ENCODE measurements around the gene ZBTB11.
"Not testable (repeated sequence)": the region's sequence is repeated elsewhere in the genome, so short reads cannot be mapped to it uniquely, and the experiment has no call there.

ZBTB11 gene

GRCh38 chr3:101667331-101667730, 9.6 kb downstream of the ZBTB11 start:
- no peak overlapping the region for H3K27ac ChIP-seq (ENCODE audit: low read depth, low read length)
- H3K36me3 ChIP-seq (ENCODE audit: insufficient read depth, low read length): peaks cover 18% of the 10 kb centered on the region
- no peaks in the 10 kb centered on the region for H3K9me3 ChIP-seq (ENCODE audit: low read length)
- no peak overlapping the region for H3K9ac ChIP-seq (ENCODE audit: low read length)
- H3K4me3 ChIP-seq (ENCODE audit: low read depth in 1 of 2, low read length in 2 of 2): no peak overlapping the region
- no peaks in the 10 kb centered on the region for H3K27me3 ChIP-seq (ENCODE audit: control insufficient read depth in 1 of 2, insufficient read depth in 2 of 2, low read length in 2 of 2)
- no peaks in the 10 kb centered on the region for H3K4me1 ChIP-seq (ENCODE audit: insufficient read depth, low read length)

DNA sequence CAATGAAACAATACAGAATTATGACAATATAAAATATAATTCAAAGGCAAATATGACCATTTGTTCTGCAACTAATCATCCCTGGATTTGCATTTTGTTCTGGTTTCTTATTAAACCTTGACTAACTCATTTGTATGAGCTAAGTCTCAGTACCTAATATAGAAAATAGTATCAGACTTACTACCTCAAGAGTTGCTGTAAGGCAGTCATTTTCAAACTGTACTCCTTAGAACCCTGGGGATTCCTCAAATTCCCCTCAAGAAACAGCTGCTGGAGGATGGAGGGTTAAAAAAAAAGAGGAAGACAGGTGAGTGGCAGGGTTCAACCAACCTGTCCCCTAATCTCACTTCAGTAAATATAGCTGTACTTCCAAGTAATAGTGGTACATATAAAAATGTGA, 11.1 kb downstream of the ZBTB11 start:
- Histone ChIP-seq H3K27me3 (ENCODE audit: control insufficient read depth in 1 of 2, insufficient read depth in 2 of 2, low read length in 2 of 2) (no peaks in the 10 kb centered on the region), H3K9me3 (ENCODE audit: low read length) (no peaks in the 10 kb centered on the region), H3K27ac (ENCODE audit: low read depth, low read length) (no peak overlapping the region), H3K36me3 (ENCODE audit: insufficient read depth, low read length) (peaks cover 14% of the 10 kb centered on the region), H3K4me1 (ENCODE audit: insufficient read depth, low read length) (no peaks in the 10 kb centered on the region), H3K9ac (ENCODE audit: low read length) (no peak overlapping the region), H3K4me3 (ENCODE audit: low read depth in 1 of 2, low read length in 2 of 2) (no peak overlapping the region)

- H3K27ac ChIP-seq (ENCODE audit: low read depth, low read length): no peak overlapping the region
- H3K4me3 ChIP-seq (ENCODE audit: low read depth in 1 of 2, low read length in 2 of 2): no peak overlapping the region
- H3K27me3 ChIP-seq (ENCODE audit: control insufficient read depth in 1 of 2, insufficient read depth in 2 of 2, low read length in 2 of 2): no peaks in the 10 kb centered on the region
- H3K9me3 ChIP-seq (ENCODE audit: low read length): no peaks in the 10 kb centered on the region
- no peak overlapping the region for H3K9ac ChIP-seq (ENCODE audit: low read length)
- H3K4me1 ChIP-seq (ENCODE audit: insufficient read depth, low read length): no peaks in the 10 kb centered on the region
- peaks cover 18% of the 10 kb centered on the region for H3K36me3 ChIP-seq (ENCODE audit: insufficient read depth, low read length)
Observed at GRCh38 chr3:101665357-101665756, 11.6 kb downstream of the ZBTB11 start.

GRCh38 chr3:101660714-101661113, 16.2 kb downstream of the ZBTB11 start:
- no peak overlapping the region for H3K27ac ChIP-seq (ENCODE audit: low read depth, low read length)
- no peaks in the 10 kb centered on the region for H3K27me3 ChIP-seq (ENCODE audit: control insufficient read depth in 1 of 2, insufficient read depth in 2 of 2, low read length in 2 of 2)
- H3K9me3 ChIP-seq (ENCODE audit: low read length): no peaks in the 10 kb centered on the region
- H3K36me3 ChIP-seq (ENCODE audit: insufficient read depth, low read length): peaks cover 49% of the 10 kb centered on the region
- H3K4me3 ChIP-seq (ENCODE audit: low read depth in 1 of 2, low read length in 2 of 2): no peak overlapping the region
- no peaks in the 10 kb centered on the region for H3K4me1 ChIP-seq (ENCODE audit: insufficient read depth, low read length)
- H3K9ac ChIP-seq (ENCODE audit: low read length): no peak overlapping the region

DNA sequence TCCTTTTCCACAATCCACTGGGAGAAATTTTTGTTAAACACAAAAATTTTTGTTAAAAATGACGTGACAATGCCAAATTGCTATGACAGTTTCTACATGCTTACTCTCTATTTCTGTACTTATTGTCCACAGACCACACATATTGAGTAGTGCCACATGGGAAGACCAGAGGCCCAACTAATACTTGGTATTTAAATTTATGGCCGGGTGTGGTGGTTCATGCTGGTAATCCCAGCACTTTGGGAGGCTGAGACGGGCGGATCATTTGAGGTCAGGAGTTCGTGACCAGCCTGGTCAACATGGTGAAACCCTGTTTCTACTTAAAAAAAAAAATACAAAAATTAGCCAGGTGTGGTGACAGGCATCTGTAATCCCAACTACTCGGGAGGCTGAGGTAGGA, 20.3 kb downstream of the ZBTB11 start:
- H3K27me3 ChIP-seq (ENCODE audit: control insufficient read depth in 1 of 2, insufficient read depth in 2 of 2, low read length in 2 of 2): no peaks in the 10 kb centered on the region
- H3K27ac ChIP-seq (ENCODE audit: low read depth, low read length): no peak overlapping the region
- no peaks in the 10 kb centered on the region for H3K9me3 ChIP-seq (ENCODE audit: low read length)
- no peak overlapping the region for H3K9ac ChIP-seq (ENCODE audit: low read length)
- H3K36me3 ChIP-seq (ENCODE audit: insufficient read depth, low read length): peaks cover 60% of the 10 kb centered on the region
- no peaks in the 10 kb centered on the region for H3K4me1 ChIP-seq (ENCODE audit: insufficient read depth, low read length)
- H3K4me3 ChIP-seq (ENCODE audit: low read depth in 1 of 2, low read length in 2 of 2): no peak overlapping the region

DNA sequence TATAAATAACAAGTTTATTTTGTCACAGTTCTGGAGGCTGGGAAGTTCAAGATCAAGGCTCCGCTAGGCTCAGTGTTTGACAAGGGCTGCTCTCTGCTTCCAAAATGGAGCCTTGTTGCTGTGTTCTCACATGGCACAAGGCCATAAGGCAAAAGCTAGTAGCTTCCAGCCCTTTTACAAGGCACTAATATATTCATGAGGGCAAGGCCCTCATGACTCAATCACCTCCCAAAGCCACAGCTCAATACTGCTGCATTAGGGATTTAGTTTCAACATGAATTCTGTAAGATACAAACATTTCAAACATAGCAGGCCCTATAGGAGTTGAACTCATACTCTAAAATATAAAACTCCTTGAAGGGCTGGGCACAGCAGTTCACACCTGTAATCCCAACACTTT, 30.2 kb downstream of the ZBTB11 start:
- H3K9me3 ChIP-seq (ENCODE audit: low read length): no peaks in the 10 kb centered on the region
- no peak overlapping the region for H3K4me3 ChIP-seq (ENCODE audit: low read depth in 1 of 2, low read length in 2 of 2)
- no peak overlapping the region for H3K9ac ChIP-seq (ENCODE audit: low read length)
- H3K4me1 ChIP-seq (ENCODE audit: insufficient read depth, low read length): no peaks in the 10 kb centered on the region
- peaks cover 29% of the 10 kb centered on the region for H3K36me3 ChIP-seq (ENCODE audit: insufficient read depth, low read length)
- H3K27me3 ChIP-seq (ENCODE audit: control insufficient read depth in 1 of 2, insufficient read depth in 2 of 2, low read length in 2 of 2): no peaks in the 10 kb centered on the region
- no peak overlapping the region for H3K27ac ChIP-seq (ENCODE audit: low read depth, low read length)

DNA sequence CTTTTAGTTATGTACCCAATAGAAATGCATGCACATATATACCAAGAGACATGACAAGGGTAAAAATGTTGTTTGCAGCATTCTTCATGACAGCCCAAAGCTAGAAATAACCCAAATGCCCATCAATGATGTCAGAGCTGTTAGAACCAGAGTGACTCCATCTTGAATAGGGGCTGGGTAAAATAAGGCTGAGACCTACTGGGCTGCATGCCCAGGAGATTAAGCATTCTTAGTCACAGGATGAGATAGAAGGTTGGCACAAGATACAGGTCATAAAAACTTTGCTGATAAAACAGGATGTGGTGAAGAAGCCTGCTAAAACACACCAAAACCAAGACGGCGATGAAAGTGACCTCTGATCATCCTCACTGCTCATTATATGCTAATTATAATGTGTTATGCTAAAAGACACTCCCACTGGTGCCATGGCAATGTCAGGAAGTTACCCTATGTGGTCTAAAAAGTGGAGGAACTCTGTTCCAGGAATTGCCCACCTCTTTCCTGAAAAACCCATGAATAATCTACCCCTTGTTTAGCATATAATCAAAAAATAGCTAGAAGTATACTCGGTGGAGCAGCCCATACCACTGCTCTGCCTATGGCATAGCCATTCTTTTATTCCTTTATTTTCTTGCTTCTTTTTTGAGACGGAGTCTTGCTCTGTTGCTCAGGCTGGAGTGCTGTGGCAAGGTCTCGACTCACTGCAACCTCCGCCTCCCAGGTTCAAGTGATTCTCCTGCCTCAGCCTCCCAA, 32.9 kb downstream of the ZBTB11 start:
- Histone ChIP-seq H3K27me3 (ENCODE audit: control insufficient read depth in 1 of 2, insufficient read depth in 2 of 2, low read length in 2 of 2) (no peaks in the 10 kb centered on the region), H3K9me3 (ENCODE audit: low read length) (no peaks in the 10 kb centered on the region), H3K27ac (ENCODE audit: low read depth, low read length) (no peak overlapping the region), H3K4me3 (ENCODE audit: low read depth in 1 of 2, low read length in 2 of 2) (no peak overlapping the region), H3K9ac (ENCODE audit: low read length) (no peak overlapping the region), H3K4me1 (ENCODE audit: insufficient read depth, low read length) (no peaks in the 10 kb centered on the region), H3K36me3 (ENCODE audit: insufficient read depth, low read length) (peaks cover 6% of the 10 kb centered on the region)

- H3K27me3 ChIP-seq (ENCODE audit: control insufficient read depth in 1 of 2, insufficient read depth in 2 of 2, low read length in 2 of 2): no peaks in the 10 kb centered on the region
Observed at GRCh38 chr3:101643009-101643844, 33.7 kb downstream of the ZBTB11 start.

GRCh38 chr3:101642441-101642840, 34.5 kb downstream of the ZBTB11 start:
- Histone ChIP-seq H3K9ac (ENCODE audit: low read length) (no peak overlapping the region), H3K4me3 (ENCODE audit: low read depth in 1 of 2, low read length in 2 of 2) (no peak overlapping the region), H3K4me1 (ENCODE audit: insufficient read depth, low read length) (no peaks in the 10 kb centered on the region), H3K27me3 (ENCODE audit: control insufficient read depth in 1 of 2, insufficient read depth in 2 of 2, low read length in 2 of 2) (no peaks in the 10 kb centered on the region), H3K27ac (ENCODE audit: low read depth, low read length) (no peak overlapping the region), H3K9me3 (ENCODE audit: low read length) (no peaks in the 10 kb centered on the region), H3K36me3 (ENCODE audit: insufficient read depth, low read length) (no peaks in the 10 kb centered on the region)

More at GRCh38 chr3:101643009-101643844, 33.7 kb downstream of the ZBTB11 start:
- H3K4me3 ChIP-seq (ENCODE audit: low read depth in 1 of 2, low read length in 2 of 2): no peak overlapping the region
- no peak overlapping the region for H3K9ac ChIP-seq (ENCODE audit: low read length)
- no peak overlapping the region for H3K27ac ChIP-seq (ENCODE audit: low read depth, low read length)
- no peaks in the 10 kb centered on the region for H3K36me3 ChIP-seq (ENCODE audit: insufficient read depth, low read length)
- H3K9me3 ChIP-seq (ENCODE audit: low read length): no peaks in the 10 kb centered on the region
- no peaks in the 10 kb centered on the region for H3K4me1 ChIP-seq (ENCODE audit: insufficient read depth, low read length)

GRCh38 chr3:101641397-101642115, 35.4 kb downstream of the ZBTB11 start:
- not testable (repeated sequence) for H3K27ac ChIP-seq (ENCODE audit: low read depth, low read length); H3K9ac ChIP-seq (ENCODE audit: low read length); H3K4me1 ChIP-seq (ENCODE audit: insufficient read depth, low read length); H3K36me3 ChIP-seq (ENCODE audit: insufficient read depth, low read length); H3K9me3 ChIP-seq (ENCODE audit: low read length); H3K27me3 ChIP-seq (ENCODE audit: control insufficient read depth in 1 of 2, insufficient read depth in 2 of 2, low read length in 2 of 2); H3K4me3 ChIP-seq (ENCODE audit: low read depth in 1 of 2, low read length in 2 of 2)

GRCh38 chr3:101640256-101640655, 36.7 kb downstream of the ZBTB11 start:
- no peak overlapping the region for H3K4me3 ChIP-seq (ENCODE audit: low read depth in 1 of 2, low read length in 2 of 2)
- H3K4me1 ChIP-seq (ENCODE audit: insufficient read depth, low read length): no peaks in the 10 kb centered on the region
- H3K27me3 ChIP-seq (ENCODE audit: control insufficient read depth in 1 of 2, insufficient read depth in 2 of 2, low read length in 2 of 2): no peaks in the 10 kb centered on the region
- no peaks in the 10 kb centered on the region for H3K36me3 ChIP-seq (ENCODE audit: insufficient read depth, low read length)
- no peak overlapping the region for H3K27ac ChIP-seq (ENCODE audit: low read depth, low read length)
- no peaks in the 10 kb centered on the region for H3K9me3 ChIP-seq (ENCODE audit: low read length)
- H3K9ac ChIP-seq (ENCODE audit: low read length): no peak overlapping the region
